ENCODE data around the gene GMDS. TPM values are rescaled to one million over a fixed set of nuclear protein-coding genes. Genes with fewer than 3 reads are reported as not detected.

Gene GMDS
- total RNA-seq, 1 experiment from 2014 or later = 31.1 TPM

- no peak for DNase-seq
- H3K4me3 Mint-ChIP-seq (ENCODE audit: unreplicated experiment) = no peak overlapping the region
Observed at GRCh38 chr6:1724616-1725015, 520.8 kb downstream of the GMDS start.

GRCh38 chr6:1724124-1724523 is 521.3 kb downstream of the GMDS start:
- ChIA-PET POLR2A (no interaction called here), CTCF (interaction anchor here (0.6 kb wide), 1 partner anchor 32 kb away, joined by 6 read pairs; no protein-coding TSS in a partner anchor)
- peaks cover 17% of the 10 kb centered on the region for H3K4me1 Mint-ChIP-seq (ENCODE audit: low read depth, unreplicated experiment)
- H3K36me3 Mint-ChIP-seq (ENCODE audit: insufficient read depth, unreplicated experiment) = no peaks in the 10 kb centered on the region
- no peak for DNase-seq
- no peak overlapping the region for H3K4me3 Mint-ChIP-seq (ENCODE audit: unreplicated experiment)
- Histone ChIP-seq H3K36me3 (ENCODE audit: control insufficient read depth, insufficient read depth, low read length) (no peaks in the 10 kb centered on the region), H3K27me3 (replicated peaks; ENCODE audit: control insufficient read depth, insufficient read depth, low read length) (no peaks in the 10 kb centered on the region), H3K9me3 (no peaks in the 10 kb centered on the region), H3K4me3 (ENCODE audit: low read depth, low read length) (no peak overlapping the region), H3K4me1 (peaks cover 5% of the 10 kb centered on the region; the same call in 1 of the 2 replicates)
- intact Hi-C loops (cut with micrococcal nuclease; ENCODE audit: unreplicated experiment) = no loop called here
- BruUV-seq (replicated peaks) = no TSS peak
- no peak overlapping the region for H3K27ac Mint-ChIP-seq (ENCODE audit: unreplicated experiment)
- no peak for TF ChIP-seq CTCF (IDR thresholded peaks at IDR 0.05; ENCODE audit: insufficient read depth in 1 of 2, low read depth in 1 of 2, low read length in 1 of 2, severe bottlenecking in 1 of 2, unreplicated experiment in 1 of 2)
- no peaks in the 10 kb centered on the region for H3K9me3 Mint-ChIP-seq (ENCODE audit: unreplicated experiment)
- no peaks in the 10 kb centered on the region for H3K27me3 Mint-ChIP-seq (ENCODE audit: insufficient read depth, unreplicated experiment)

More at GRCh38 chr6:1724616-1725015, 520.8 kb downstream of the GMDS start:
- Mint-ChIP-seq H3K27ac (ENCODE audit: unreplicated experiment) (no peak overlapping the region), H3K27me3 (ENCODE audit: insufficient read depth, unreplicated experiment) (no peaks in the 10 kb centered on the region), H3K9me3 (ENCODE audit: unreplicated experiment) (no peaks in the 10 kb centered on the region), H3K4me1 (ENCODE audit: low read depth, unreplicated experiment) (peaks cover 17% of the 10 kb centered on the region), H3K36me3 (ENCODE audit: insufficient read depth, unreplicated experiment) (no peaks in the 10 kb centered on the region)
- Histone ChIP-seq H3K27me3 (replicated peaks; ENCODE audit: control insufficient read depth, insufficient read depth, low read length) (no peaks in the 10 kb centered on the region), H3K9me3 (no peaks in the 10 kb centered on the region), H3K36me3 (ENCODE audit: control insufficient read depth, insufficient read depth, low read length) (no peaks in the 10 kb centered on the region), H3K4me3 (ENCODE audit: low read depth, low read length) (no peak overlapping the region), H3K4me1 (peaks cover 5% of the 10 kb centered on the region; the same call in 1 of the 2 replicates)
- ChIA-PET POLR2A (no interaction called here), CTCF (no interaction called here)
- intact Hi-C loops (cut with micrococcal nuclease; ENCODE audit: unreplicated experiment) = no loop called here
- no peak for TF ChIP-seq CTCF (IDR thresholded peaks at IDR 0.05; ENCODE audit: insufficient read depth in 1 of 2, low read depth in 1 of 2, low read length in 1 of 2, severe bottlenecking in 1 of 2, unreplicated experiment in 1 of 2)
- no TSS peak for BruUV-seq (replicated peaks)

GRCh38 chr6:1722801-1723200 is 522.6 kb downstream of the GMDS start:
- no TSS peak for BruUV-seq (replicated peaks)
- Mint-ChIP-seq H3K27me3 (ENCODE audit: insufficient read depth, unreplicated experiment) (no peaks in the 10 kb centered on the region), H3K36me3 (ENCODE audit: insufficient read depth, unreplicated experiment) (no peaks in the 10 kb centered on the region), H3K27ac (ENCODE audit: unreplicated experiment) (no peak overlapping the region), H3K4me1 (ENCODE audit: low read depth, unreplicated experiment) (peaks cover 17% of the 10 kb centered on the region), H3K4me3 (ENCODE audit: unreplicated experiment) (no peak overlapping the region), H3K9me3 (ENCODE audit: unreplicated experiment) (no peaks in the 10 kb centered on the region)
- Histone ChIP-seq H3K27me3 (replicated peaks; ENCODE audit: control insufficient read depth, insufficient read depth, low read length) (no peaks in the 10 kb centered on the region), H3K9me3 (no peaks in the 10 kb centered on the region), H3K4me3 (ENCODE audit: low read depth, low read length) (no peak overlapping the region), H3K4me1 (peaks cover 5% of the 10 kb centered on the region; the same call in 1 of the 2 replicates), H3K36me3 (ENCODE audit: control insufficient read depth, insufficient read depth, low read length) (no peaks in the 10 kb centered on the region)
- POLR2A ChIA-PET = no interaction called here
- intact Hi-C loops (cut with micrococcal nuclease; ENCODE audit: unreplicated experiment) = no loop called here
- CTCF ChIA-PET = no interaction called here
- no peak for DNase-seq
- TF ChIP-seq CTCF (IDR thresholded peaks at IDR 0.05; ENCODE audit: insufficient read depth in 1 of 2, low read depth in 1 of 2, low read length in 1 of 2, severe bottlenecking in 1 of 2, unreplicated experiment in 1 of 2) = no peak

Measured in Caco-2 (cell line).